GM12865 (cell line): Measurements from ENCODE around the gene TENM4.

ENCODE experiments used
- DNase-seq: peaks from one replicate; pipeline ENCODE4 v3.0.0; 2010; ENCODE audit warnings: low read depth
- H3K4me3 ChIP-seq: 2 replicates; pipeline ENCODE4 v1.5.1; 2011; ENCODE audit warnings: mild to moderate bottlenecking, low read depth, low read length, control low read depth
- TF ChIP-seq, protein P1 (sequence below): IDR thresholded peaks from 2 replicates; pipeline ENCODE4 v1.5.1; 2011; ENCODE audit warnings: low read length, control low read depth, low read depth, inconsistent platforms; ENCODE audit not compliant: insufficient read depth; ENCODE audit errors: missing control alignments

The TENM4 gene

DNA sequence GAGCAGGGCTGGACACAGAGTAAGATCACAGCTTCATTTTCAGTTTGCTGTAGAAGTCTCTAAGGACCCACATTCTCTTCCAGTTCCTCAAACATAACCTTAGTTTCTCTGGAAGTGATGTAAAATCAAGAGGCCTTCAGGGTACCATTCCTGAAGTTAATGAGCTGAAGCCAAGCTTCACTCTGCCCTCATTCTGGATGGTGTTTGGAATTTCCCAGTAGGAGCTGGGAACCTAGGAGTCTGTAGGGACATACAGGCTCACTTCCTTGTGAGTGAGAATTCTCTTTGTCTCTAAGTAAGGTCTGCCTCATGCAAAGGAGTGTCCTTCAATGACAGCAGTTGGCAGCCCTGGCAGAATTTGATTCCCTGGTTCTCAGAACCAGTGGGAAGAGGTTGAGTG is 723.8 kb downstream of the TENM4 start:
- no peak overlapping the region for H3K4me3 ChIP-seq
- no peak for DNase-seq
- TF ChIP-seq, protein P1, sequence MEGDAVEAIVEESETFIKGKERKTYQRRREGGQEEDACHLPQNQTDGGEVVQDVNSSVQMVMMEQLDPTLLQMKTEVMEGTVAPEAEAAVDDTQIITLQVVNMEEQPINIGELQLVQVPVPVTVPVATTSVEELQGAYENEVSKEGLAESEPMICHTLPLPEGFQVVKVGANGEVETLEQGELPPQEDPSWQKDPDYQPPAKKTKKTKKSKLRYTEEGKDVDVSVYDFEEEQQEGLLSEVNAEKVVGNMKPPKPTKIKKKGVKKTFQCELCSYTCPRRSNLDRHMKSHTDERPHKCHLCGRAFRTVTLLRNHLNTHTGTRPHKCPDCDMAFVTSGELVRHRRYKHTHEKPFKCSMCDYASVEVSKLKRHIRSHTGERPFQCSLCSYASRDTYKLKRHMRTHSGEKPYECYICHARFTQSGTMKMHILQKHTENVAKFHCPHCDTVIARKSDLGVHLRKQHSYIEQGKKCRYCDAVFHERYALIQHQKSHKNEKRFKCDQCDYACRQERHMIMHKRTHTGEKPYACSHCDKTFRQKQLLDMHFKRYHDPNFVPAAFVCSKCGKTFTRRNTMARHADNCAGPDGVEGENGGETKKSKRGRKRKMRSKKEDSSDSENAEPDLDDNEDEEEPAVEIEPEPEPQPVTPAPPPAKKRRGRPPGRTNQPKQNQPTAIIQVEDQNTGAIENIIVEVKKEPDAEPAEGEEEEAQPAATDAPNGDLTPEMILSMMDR: no peak

DNA sequence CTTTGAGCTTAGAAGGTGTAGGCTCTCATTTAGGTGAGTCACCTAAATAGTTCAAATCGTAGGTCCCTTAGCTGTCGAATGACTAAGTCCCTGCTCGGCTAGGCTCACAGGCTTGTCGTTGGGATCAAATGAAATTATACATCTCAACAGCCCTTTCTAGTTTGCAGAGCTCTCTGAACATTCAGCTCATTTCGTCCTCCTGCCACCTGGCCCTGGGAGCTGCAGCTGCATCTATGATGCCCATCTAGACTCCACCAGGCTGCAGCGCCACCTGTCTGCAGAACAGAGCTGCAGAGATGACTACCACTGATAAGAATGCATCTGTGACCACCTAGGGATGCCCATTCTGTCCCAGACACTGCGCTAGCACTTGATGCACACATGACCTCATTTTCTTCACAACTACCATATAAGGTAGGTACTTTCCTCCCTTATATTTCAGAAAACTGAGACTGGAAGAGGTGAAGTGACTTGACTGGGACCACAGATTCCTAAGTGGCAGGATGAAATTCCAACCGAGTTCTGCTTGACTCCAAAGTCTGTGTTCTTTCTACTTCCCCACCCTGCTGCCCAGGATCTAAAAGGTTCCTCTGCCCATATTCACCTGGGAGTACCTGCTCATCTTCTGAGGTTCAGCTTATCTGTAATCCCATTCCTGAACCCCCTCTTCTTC is 725.1 kb downstream of the TENM4 start:
- TF ChIP-seq, protein P1: peak; percentile 84
- peak; percentile 55 for DNase-seq

DNA sequence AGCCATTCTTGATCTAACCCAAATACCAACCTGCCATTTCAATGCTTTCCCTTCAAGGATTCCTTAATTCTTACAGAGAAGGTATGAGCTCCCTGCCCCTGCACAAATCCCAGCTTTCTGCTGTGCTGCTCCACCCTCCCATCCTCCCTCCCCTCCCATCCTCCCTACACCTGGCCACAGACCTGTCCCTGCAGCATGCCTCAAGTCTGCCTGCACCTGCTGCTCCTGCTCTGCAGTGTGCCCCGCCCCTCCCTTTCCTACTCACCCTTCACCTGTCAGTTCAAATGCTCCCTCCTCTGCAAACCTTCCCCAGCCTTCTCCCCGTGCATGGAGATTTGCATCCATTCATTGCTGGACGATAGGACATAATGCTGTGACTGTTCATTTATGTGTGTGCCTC is 726.3 kb downstream of the TENM4 start:
- TF ChIP-seq, protein P1: no peak
- H3K4me3 ChIP-seq: no peak overlapping the region
- no peak for DNase-seq

More for the DNA sequence above, 725.1 kb downstream of the TENM4 start:
- H3K4me3 ChIP-seq: no peak overlapping the region

DNA sequence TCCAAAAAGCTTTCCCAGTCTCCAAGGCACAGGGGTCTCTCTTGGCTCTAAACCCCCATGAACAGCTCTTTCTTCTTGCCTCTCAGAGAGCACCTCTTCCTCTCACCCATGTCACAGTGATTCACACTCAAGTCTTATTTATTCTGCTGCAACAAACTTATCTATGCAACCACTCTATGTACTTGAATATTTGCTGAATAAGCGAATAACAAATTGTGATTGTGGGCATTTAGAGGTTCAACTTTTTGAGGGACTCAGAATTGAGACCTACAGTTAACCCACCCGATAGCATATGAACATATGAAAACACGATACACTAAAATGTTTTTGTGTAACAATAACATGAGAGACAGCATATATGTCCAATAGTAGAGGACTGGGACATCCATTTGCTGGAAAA is 729.1 kb downstream of the TENM4 start:
- H3K4me3 ChIP-seq: no peak overlapping the region
- DNase-seq: no peak
- TF ChIP-seq, protein P1: no peak

DNA sequence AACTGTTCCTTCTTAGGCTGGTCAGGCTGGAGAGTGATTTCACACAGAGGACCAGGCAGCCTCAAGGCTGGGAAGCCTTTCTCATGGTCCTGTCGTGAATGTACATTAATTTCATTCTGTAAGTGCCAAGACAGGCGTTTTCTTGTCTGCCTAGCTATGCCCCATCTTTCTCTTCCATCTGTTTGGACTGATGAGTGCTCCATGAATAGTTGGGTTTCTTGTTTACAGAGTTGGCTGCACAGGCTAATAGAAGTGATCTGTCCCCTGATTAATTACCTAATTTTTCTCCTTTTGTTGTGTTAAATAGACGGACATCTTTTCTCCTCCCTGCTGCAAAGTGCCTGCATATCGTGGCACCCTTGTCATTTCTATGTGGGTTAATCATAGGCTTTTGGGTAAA is 730.4 kb downstream of the TENM4 start:
- TF ChIP-seq, protein P1: no peak
- no peak for DNase-seq

DNA sequence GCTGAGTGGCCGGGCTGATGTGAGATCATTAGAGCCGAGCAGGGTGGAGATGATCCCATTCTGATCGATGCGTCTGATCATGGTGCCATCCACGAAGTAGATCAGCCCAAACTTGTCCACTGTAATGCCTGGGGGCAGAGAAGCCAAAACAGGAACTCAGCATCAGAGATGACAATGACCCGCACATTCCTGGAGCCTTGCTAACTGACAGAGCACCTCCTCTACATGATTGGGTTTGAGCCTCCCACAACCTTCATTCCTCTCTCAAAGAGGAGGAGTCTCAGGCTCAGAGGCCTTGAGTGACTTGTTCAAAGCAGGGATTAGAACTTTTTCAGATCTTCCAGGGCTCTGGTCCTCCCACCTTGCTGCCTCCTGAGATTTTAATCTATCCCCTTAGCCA is 732.4 kb downstream of the TENM4 start:
- no peak for DNase-seq
- TF ChIP-seq, protein P1: no peak
- no peak overlapping the region for H3K4me3 ChIP-seq

More for the DNA sequence above, 730.4 kb downstream of the TENM4 start:
- H3K4me3 ChIP-seq: no peak overlapping the region

DNA sequence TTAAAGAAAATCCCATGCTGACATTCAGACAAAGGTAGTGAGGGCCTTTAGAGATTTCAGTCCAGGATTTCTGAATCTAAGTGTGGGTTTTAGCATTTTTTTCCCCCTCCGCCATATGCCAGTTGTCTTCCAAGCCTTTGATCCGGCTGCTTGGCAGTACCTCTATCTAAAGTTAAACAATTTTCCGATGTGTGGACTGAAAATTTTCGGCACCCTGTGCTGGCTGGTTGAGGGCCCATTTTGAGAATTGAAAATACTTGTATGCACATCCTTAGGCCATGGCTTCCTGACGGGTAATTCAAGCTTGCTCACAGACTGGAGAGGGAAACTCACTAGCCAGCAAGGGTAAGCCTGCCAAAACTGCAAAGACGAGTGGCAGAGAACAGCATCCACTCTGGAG is 734.3 kb downstream of the TENM4 start:
- no peak for DNase-seq
- TF ChIP-seq, protein P1: no peak
- H3K4me3 ChIP-seq: no peak overlapping the region
